SIG-M5 (cell line): Measurements from ENCODE around the gene RPUSD4.

Source experiments
- DNase-seq: peaks from one replicate; lab custom pipeline; 2025; lab: John Stamatoyannopoulos, UW

RPUSD4 gene

GRCh38 chr11:126157326-126158030, 54.0 kb downstream of the RPUSD4 start:
- DNase-seq: no peak

GRCh38 chr11:126156814-126157213, 54.6 kb downstream of the RPUSD4 start:
- no peak for DNase-seq

- no peak for DNase-seq
Observed at GRCh38 chr11:126155402-126156187, 55.9 kb downstream of the RPUSD4 start.

- DNase-seq: no peak
Observed at GRCh38 chr11:126154691-126155090, 56.8 kb downstream of the RPUSD4 start.

- no peak for DNase-seq
Observed at GRCh38 chr11:126153972-126154371, 57.5 kb downstream of the RPUSD4 start.

GRCh38 chr11:126153006-126153405, 58.4 kb downstream of the RPUSD4 start:
- DNase-seq: no peak

GRCh38 chr11:126152586-126152985, 58.9 kb downstream of the RPUSD4 start:
- DNase-seq: no peak

- no peak for DNase-seq
Observed at GRCh38 chr11:126152152-126152551, 59.3 kb downstream of the RPUSD4 start.
